HG02571 (cell line): ENCODE results near the gene HIVEP3.

Experiments used
- ATAC-seq: cut with Tn5 transposase; IDR thresholded peaks from one replicate; pipeline ENCODE4 v1.9.1; 2021; ENCODE audit warnings: mild to moderate bottlenecking, moderate library complexity; ENCODE audit not compliant: unreplicated experiment

HIVEP3 gene

GRCh38 chr1:41621256-41621655 is 297.5 kb downstream of the HIVEP3 start:
- ATAC-seq, result no peak

DNA sequence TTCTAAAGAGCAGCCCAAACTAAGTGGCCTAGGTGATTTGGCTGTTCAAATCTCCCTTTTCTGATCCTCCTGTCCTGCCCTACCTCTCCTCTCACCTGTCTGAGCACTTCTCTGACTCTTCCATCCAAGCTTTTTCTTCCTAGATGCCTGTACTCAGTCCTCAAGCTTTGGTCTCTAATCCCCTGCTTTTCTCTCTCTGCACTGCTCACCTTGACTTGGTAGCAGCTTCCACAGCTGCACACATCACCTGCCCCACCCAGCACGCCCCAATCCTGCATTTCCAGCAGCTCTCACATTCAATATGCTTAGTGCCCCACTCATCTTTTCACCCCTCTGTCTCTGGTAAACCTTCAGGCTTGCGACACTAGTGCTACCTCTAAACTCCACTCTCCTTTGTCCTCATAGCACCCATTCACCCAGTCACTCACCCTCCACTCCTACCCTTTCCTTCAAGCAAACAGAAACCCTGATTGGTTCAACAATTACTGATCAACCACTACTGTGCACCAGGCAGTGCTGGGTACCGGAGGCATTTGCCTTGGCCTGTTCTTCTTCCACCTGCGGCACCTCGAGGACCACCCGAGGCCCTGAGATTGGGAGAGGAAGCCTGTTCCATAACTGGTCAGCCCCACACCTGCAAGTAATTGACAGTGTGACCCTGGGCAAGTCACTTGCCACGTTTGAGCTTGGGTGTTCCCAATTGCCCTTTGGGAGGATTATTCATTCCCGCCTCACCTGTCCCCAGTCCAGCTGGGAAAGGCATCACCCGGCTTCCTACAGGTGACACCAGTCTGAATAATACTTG is 298.2 kb downstream of the HIVEP3 start:
- no peak for ATAC-seq

- no peak for ATAC-seq
These were observed 299.0 kb downstream of the HIVEP3 start for GRCh38 chr1:41619511-41620364.

DNA sequence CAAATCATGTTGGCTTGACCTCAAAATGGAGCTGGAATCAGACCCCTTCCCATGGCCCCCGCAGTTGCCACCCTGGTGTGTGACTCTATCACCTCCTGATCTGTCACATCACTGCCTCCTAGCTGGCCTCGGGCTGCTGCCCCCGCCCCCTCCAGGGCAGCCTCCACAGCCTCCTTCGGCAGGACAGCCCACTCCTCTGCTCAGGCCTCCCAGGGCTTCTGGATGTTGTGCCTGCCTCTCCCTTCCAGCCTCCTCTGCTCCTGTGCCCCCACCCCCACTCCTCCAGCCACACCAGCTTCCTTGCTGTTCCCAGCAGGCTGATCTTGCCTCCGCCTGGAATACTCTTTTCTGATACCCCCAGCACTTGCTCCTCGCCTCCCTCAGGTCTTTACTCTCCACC is 299.9 kb downstream of the HIVEP3 start:
- no peak for ATAC-seq

- ATAC-seq, result no peak
These were observed 300.5 kb downstream of the HIVEP3 start for GRCh38 chr1:41618066-41618825.

DNA sequence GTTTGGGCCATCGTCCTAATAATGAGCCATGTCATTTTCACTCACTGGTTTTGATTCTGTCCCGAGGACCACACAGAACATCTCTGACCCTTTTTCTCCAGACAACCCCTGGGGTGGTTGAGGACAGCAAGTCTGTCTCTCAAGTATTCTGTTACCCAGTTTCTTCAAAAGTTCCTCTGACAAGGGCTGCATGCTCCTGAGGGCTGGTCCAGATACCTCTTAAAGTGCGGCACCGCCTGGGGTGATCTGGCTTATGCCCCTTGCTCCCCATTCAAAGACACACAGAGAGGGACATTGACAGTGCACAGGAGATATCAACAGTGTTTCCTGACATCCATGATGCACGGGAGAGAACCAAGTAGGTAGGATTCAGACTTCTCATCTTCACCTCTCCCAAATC is 301.4 kb downstream of the HIVEP3 start:
- ATAC-seq, result no peak

GRCh38 chr1:41616563-41616962 is 302.2 kb downstream of the HIVEP3 start:
- ATAC-seq, result no peak

- ATAC-seq, result no peak
These were observed 302.7 kb downstream of the HIVEP3 start for GRCh38 chr1:41615981-41616380.

DNA sequence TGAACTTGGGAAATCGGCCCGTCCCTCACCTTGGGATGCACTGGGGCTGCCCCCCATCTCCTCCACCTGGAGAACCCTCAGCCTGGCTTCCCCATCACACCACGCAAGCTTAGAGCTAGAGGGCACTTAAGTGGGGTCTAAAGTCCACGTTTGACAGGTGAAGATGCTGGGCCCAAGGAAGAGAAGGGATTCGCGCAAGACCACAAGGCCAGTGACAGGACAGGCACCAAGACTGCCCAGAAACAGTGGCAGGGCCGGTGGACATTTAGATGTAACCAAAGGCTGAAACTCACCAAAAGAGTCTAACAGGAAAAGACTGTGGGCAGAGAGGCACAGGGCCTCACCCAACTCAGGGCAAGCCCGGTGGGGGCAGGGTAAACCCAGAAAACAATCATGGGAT is 303.4 kb downstream of the HIVEP3 start:
- no peak for ATAC-seq

GRCh38 chr1:41614818-41615217 is 303.9 kb downstream of the HIVEP3 start:
- ATAC-seq, result no peak

GRCh38 chr1:41613689-41614574 is 304.8 kb downstream of the HIVEP3 start:
- no peak for ATAC-seq

GRCh38 chr1:41612953-41613352 is 305.8 kb downstream of the HIVEP3 start:
- ATAC-seq, result no peak

DNA sequence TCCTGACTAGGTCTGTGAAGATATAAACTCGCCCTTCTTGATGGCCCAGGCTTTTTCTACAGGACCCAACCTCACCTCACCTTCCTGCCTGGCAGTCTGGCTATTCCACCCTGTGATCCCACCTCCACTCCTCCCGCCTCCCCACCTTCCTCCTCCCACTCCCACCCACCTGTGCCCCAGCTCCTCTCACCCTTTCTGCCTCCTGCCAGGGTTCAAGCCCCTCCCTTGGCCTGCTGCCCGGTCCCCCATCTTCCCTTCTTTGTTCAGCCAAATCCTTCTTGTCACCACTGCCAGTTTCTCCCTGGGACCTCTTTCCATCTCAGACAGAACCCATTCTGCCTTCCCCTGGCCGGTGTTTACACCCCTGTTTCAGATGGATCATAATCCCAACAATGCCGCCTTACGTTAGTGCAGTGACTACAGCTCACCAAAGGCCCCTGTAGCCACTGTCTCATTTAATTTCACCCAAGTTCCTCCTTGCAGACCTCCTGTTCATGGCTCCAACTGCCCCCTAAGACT is 306.7 kb downstream of the HIVEP3 start:
- no peak for ATAC-seq

DNA sequence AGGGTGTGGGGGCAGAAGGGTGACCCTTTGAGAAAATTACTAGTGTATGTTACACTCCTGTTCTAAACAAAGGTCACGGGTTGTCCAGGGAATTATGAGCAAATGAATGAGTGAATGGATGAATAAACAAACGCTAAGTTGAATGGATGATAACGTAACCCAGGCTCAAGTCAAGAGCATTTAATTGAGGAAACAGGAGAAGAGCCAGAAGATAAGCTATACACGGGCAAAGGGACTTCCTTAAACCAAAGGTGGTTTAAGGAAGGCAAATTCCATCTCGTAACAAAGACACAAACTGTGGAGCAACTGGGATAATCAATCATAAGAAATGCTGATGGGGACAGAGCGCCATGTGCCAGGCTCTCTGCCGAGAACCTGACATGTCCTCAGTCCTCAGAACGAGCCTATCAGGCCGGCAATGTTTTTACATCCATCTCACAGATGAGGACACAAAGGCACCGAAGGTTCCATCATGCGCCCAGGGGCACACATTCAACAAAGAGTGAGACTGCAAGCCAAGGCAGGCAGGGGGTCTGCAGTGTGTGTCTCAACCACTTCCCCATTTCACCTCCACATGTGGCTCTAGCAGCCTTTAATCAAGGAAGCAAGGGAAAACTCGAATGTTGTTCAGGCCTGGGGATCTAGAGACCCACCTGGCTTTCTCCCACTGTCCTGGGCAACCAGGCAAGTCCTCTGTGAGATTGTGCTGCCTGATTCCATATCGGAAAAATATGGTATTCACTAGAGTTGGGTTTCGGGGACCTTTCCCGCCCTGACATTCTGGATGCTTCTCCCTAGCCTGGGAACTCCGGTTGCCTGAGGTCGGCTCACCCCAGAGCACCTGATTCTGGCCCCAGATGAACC is 307.4 kb downstream of the HIVEP3 start:
- no peak for ATAC-seq

DNA sequence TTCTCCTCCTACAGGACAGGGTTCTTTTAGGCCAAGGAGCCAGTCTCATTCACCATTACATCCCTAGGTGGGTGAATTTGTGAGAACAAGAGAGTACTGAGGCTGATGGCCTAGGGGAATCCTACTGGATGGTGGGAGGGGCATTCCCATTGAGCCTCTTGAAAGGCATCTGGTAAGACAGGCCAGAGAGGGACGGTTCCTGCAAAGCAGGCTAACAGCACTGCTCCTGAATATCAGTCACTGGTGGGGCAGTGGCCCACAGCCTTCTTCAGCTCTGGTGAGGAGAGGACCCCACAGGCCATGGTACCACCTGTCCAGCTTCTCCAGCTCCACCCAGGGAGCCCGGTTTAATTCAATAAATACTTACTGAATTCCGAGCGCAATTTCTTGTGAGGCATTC is 308.4 kb downstream of the HIVEP3 start:
- no peak for ATAC-seq

DNA sequence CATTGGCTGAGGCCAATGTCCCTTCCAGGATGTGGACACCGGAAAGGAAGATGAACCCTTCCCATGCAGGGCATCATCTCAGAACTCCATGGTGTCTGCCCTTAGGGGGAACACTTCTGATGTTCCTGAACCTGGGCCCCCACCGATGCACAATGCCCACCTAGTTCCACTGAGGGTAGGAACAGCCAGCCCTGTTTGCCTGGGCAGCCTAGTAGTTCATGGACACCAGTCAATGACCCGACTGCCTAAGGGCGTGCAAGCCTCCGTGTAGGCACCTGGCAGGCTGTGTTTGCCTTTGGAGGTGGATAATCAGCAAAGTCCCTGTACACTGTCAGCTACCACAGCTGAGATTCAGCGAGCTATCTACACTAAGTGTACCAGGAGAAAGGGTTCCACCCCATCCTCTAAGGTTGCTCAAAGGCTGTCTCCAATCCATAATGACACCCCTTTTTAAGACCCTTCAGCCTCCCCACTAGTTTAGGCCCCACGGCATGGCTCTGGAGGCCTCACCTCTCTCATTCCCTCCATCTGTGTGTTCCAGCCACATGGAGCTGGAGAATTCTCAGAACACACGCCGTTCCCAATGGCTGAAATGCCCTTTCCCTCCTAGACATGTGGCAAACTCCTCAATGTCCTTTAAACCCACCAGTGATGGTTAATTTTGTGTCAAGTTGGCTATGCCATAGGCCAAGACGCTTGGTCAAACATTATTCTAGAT is 309.4 kb downstream of the HIVEP3 start:
- ATAC-seq, result no peak

DNA sequence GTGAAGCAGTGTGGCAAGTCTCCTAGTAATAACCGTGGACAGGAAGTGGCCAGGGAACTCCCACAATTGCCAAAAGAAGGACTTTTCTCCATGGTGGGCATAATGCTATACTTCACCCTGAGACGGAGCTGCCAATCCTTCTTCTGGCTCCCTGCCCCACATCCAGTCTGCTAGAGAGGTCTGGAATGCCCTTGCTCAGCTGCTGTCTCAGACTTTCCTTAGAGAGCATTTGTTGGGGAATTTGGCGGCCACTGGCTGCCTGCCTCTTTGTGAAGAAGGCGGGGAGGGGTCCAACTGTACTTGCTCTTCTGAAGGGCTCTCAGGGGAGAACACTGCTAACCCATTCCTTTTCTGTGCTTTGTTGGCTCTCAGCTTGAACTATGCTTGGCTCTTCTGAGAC is 310.5 kb downstream of the HIVEP3 start:
- ATAC-seq, result no peak

- no peak for ATAC-seq
These were observed 310.9 kb downstream of the HIVEP3 start for GRCh38 chr1:41607808-41608207.

GRCh38 chr1:41599912-41600311 is 318.8 kb downstream of the HIVEP3 start:
- no peak for ATAC-seq
